CD4-positive, alpha-beta T cell treated with Interleukin-10 for 1 hour (primary cell): Measurements from ENCODE around the gene TMEM87A.
A peak's percentile ranks its signal among the peaks of the same experiment; 100 is the strongest.

ENCODE experiments used
- DNase-seq: peaks from one replicate; pipeline ENCODE4 v3.0.0-alpha.2; 2020

TMEM87A gene

GRCh38 chr15:42201801-42202200, 71.4 kb downstream of the TMEM87A start:
- DNase-seq: no peak

GRCh38 chr15:42199126-42199525, 74.1 kb downstream of the TMEM87A start:
- DNase-seq: no peak

GRCh38 chr15:42198516-42198915, 74.7 kb downstream of the TMEM87A start:
- DNase-seq: no peak

GRCh38 chr15:42194513-42194912, 78.7 kb downstream of the TMEM87A start:
- no peak for DNase-seq

GRCh38 chr15:42193383-42193782, 79.8 kb downstream of the TMEM87A start:
- no peak for DNase-seq

- no peak for DNase-seq
Measured at GRCh38 chr15:42191610-42192346, 81.5 kb downstream of the TMEM87A start.

GRCh38 chr15:42190370-42190769, 82.9 kb downstream of the TMEM87A start:
- no peak for DNase-seq

GRCh38 chr15:42185801-42186200, 87.4 kb downstream of the TMEM87A start:
- no peak for DNase-seq

- DNase-seq: no peak
Measured at GRCh38 chr15:42184736-42185135, 88.5 kb downstream of the TMEM87A start.

- no peak for DNase-seq
Measured at GRCh38 chr15:42184296-42184695, 88.9 kb downstream of the TMEM87A start.

- DNase-seq: no peak
Measured at GRCh38 chr15:42182961-42183360, 90.3 kb downstream of the TMEM87A start.

- no peak for DNase-seq
Measured at GRCh38 chr15:42182328-42182886, 90.8 kb downstream of the TMEM87A start.

GRCh38 chr15:42178056-42178455, 95.2 kb downstream of the TMEM87A start:
- no peak for DNase-seq

- DNase-seq: no peak
Measured at GRCh38 chr15:42175671-42176070, 97.6 kb downstream of the TMEM87A start.

GRCh38 chr15:42172475-42172874, 100.8 kb downstream of the TMEM87A start:
- DNase-seq: no peak

GRCh38 chr15:42171795-42172194, 101.4 kb downstream of the TMEM87A start:
- DNase-seq: no peak

GRCh38 chr15:42171122-42171521, 102.1 kb downstream of the TMEM87A start:
- peak; percentile 3 for DNase-seq

GRCh38 chr15:42166225-42166940, 106.8 kb downstream of the TMEM87A start:
- no peak for DNase-seq

- DNase-seq: no peak
Measured at GRCh38 chr15:42165106-42165505, 108.1 kb downstream of the TMEM87A start.

GRCh38 chr15:42163947-42164550, 109.2 kb downstream of the TMEM87A start:
- DNase-seq: no peak

GRCh38 chr15:42163291-42163690, 109.9 kb downstream of the TMEM87A start:
- DNase-seq: no peak
